ENCODE data around the gene CCDC159.
"Not testable (repeated sequence)": the region's sequence is repeated elsewhere in the genome, so short reads cannot be mapped to it uniquely, and the experiment has no call there.

Gene CCDC159, protein sequence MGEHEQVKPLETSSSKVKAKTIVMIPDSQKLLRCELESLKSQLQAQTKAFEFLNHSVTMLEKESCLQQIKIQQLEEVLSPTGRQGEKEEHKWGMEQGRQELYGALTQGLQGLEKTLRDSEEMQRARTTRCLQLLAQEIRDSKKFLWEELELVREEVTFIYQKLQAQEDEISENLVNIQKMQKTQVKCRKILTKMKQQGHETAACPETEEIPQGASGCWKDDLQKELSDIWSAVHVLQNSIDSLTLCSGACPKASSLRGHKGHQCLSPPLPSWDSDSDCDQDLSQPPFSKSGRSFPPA

DNA sequence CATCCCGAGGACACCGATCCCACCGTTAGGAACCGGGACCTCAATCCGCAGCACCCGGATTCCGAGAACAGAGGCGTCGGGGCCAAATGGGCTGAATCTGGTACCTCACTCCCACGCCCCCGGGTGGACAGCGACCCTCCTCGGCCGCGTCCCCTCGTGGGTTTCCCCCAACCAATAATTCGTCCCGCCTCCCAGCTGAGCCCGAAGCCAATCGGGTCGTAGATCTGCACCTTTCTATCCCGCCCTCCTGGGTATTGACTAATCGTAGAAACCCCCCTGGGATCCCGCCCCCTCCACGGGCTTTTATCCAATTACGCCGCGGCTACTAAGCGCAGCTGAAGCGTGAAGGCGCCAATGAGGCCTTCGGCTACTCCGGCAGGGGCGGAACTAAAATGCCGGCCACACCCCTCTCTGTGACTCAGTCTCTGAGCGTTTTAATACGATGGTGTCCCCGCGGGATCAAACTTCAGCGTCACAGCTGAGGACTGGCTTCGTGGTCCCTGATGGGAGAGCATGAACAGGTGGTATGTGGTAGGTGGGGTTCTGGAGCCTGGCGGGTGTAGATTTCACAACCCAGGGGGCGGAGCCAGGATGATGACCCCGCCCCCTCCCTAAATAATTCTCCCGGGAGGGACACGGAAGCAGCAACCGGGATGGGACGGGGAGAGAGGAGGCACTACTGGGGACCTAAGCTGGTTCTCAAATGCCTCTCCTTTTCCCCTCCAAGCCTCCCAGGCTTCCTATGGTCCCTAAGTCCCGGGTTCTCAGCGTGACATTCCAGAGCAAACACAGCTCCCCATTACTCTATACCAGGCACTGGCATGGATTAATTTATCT lies at the start of gene CCDC159, which contains the start of gene TMEM205:
Gene CCDC159 (plus strand): TSS at position 416 of the 837 bp plus-strand sequence. CDS start 88 bp downstream, at position 504.
Gene TMEM205 (minus strand): TSS at position 165 of the 837 bp plus-strand sequence. CDS start 649 bp downstream, outside the sequence.
- DNase-seq: peak; percentile 89

DNA sequence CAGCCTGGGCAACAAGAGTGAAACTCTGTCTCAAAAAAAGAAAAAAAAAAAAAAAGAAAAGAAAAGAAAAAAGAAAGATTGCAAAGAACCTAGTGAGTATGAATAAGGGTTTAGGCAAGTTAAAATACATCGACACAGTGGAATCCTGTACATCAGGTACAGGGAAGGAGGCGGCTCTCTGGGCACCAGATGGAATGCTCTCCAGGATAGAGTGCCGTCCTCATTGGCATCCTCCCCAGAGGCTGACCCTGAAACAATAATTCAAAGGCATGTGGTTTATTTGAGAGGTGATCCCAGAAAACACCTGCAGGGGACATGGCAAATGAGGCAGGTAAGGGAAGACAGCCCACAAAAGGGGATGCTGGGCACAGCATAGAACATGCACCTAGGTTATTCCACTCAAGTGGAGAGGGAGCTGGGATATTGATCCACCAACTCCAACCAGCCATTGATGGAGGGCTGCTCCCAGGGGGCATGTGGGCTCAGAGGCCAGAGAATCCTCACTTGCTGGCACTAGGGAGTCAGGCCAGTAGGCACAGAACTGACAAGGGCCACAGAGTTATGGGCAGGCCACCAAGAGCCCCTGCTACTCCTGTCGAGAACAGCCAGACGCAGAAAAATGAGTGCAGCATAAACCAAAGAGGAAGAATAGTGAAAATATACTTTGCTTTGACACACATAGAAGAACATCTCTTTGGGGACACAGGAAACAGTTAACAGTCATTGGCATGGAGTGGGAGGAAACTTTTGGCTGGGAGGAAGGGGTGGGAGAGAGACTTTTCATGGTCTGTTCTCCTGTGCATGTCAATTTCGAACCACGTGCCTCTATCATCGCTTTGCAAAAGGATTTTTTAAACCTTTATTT lies 46.1 kb upstream of the CCDC159 start:
- no peak for DNase-seq

DNA sequence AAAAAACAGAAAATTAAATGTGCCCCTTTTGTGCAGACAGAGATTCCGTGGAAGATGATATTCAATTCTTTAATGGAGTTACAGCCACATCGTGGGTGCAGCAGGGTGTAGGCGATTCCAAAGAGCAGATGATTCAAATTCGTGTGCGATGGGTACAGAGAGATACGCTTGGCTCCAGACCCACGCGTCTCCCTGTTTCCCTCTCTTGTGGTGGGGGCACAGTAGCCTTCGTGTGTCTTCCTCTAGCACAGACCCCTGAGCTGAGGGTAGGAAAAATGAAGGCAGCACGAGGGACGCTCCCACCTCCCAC lies 45.6 kb upstream of the CCDC159 start:
- no peak for DNase-seq

DNA sequence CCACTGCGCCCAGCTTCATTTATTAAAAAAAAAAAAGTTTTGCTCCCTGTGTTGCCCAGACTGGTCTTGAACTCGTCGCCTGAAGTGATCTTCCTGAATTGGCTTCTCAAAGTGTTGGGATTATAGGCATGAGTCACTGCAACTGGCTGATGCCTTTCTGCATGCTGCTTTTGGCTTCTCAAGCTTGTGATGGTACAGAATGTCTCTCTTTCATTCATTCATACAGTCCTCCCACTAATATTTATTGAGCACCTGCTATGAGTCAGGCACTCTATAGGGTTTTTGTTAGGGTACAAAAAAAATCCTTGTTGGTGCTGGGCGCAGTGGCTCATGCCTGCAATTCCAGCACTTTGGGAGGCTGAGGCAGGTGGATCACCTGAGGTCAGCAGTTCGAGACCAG lies 41.4 kb upstream of the CCDC159 start:
- DNase-seq: no peak

DNA sequence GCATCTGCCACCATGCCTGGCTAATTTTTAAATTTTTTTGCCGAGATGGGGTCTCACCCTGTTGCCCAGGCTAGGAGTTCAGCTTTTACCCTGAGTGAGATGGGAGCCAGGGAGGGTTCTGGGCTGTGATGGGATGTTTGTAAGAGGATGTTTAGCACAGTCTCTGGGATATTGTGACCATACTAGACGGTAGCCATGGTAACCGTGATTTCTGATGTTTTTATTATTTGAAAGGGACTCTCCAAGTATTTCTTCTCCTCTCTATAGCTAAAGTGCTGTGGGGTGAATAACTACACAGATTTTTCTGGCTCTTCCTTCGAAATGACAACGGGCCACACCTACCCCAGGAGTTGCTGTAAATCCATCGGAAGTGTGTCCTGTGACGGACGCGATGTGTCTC lies 40.0 kb upstream of the CCDC159 start:
- no peak for DNase-seq

DNA sequence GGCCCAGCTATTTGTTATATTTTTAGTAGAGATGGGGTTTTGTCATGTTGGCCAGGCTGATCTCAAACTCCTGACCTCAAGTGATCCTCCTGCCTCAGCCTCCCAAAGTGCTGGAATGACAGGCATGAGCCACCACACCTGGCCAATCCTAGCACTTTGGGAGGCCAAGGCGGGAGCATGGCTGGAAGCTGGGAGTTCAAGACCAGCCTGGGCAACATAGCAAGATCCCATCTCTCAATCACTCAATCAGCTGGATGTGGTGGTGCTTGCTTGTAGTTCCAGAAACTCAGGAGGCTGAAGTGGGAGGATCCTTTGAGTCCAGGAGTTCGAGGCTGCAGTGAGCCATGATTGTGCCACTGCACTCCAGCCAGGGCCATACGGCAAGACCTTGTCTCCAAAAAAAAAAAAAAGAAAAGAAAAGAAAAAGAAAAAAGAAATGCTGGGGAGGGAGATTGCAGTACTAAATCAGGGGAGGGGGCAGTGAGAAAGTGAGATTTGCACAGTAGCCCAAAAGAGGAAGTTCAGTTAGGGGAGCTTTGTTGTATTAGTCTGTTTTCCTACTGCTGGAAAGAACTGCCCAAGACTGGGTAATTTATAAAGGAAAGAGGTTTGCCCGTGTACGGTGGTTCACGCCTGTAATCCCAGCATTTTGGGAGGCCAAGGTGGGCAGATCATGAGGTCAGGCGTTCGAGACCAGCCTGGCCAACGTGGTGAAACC lies 25.9 kb upstream of the CCDC159 start:
- not testable (repeated sequence) for DNase-seq

DNA sequence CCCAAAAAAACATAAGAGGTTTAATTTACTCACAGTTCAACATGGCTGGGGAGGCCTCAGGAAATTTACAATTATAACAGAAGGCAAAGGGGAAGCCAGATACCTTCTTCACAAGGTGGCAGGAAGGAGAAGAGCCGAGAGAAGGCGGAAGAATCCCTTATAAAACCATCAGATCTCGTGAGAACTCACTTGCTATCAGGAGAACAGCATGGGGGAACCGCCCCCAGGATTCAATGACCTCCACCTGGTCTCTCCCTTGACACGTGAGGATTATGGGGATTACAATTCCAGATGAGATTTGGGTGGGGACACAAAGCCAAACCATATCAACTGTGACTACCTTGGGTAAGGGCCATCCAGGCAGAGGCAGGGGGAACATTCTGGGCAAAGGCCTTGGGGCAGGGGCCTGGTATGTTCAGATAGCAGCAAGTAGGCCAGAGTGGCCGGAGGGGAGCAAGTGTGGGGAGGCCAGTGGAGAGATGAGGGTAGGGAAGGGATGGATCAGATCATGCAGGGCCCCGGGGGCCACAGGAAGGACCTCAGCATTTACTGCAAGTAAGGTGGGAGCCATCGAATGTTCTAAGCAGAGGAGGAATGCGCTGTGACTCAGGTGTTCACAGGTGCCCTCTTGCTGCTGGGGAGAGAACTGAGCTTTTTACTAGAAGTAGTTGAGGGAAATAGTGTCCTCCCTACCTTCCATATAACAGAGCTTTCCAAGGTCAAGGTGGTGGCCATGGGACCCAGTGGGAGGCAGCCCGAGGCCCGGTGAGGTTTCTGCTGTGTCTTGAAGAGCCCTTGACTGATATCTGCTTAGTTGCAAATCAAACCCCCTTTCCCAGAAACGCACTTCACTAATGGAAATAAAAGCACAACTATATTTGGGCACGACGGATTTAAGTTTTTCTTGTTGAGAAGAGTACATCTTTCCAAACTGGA lies 24.9 kb upstream of the CCDC159 start:
- no peak for DNase-seq

DNA sequence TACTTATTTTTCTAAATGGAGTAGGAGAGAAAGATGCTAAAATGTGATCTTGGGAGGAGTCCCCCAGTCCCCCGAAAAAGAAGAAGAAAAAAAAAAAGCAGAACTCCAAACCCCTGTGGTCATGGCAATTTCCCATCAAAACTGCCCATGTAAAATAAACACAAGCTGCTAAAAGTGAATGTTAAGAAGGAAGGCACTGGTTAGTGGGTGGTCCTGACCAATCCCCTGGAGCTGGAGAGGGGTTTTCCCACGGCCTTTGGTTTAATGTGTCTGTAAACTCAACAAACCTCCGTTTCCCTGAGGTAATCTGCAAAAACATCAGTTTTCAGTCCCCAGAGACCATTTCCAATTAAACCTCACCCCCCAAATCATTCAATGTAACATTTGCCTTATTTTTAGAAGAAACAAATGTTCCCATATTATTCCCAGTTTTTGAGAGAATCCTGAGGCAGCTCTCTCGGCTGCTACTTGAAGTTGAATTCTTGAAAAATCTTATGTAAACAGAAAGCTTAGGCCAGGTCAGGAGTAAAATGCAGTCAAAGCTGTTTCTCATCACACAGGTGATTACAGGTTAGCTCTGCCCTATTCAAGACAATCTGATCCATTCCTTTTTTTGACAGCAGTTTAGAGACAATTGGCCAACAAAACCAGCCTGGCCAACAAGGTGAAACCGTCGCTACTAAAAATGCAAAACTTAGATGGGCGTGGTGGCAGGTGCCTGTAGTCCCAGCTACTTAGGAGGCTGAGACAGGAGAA lies 23.9 kb upstream of the CCDC159 start:
- no peak for DNase-seq

DNA sequence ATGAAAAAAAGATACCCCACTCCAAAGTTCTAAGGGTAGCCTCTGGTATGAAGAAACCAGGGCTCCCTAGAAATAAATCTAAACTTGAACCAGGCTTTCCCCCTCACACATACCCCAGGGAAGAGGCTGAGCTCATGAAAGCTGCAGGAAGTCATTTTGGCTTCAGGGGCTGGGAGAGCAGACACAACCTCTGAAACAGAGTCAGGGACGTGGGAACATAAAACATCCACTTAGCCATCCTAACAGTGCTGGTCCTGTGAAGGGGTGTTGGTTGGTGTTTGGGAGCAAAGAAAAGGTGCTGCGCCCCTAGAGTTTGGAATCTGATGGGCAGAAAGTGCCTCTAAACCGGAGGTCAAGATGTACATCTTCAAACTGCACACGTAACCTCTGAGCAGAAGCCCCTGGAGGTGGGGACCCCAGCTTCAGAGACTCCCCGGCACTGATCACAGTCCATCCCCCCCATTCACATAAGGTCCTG lies 22.7 kb upstream of the CCDC159 start:
- DNase-seq: no peak

DNA sequence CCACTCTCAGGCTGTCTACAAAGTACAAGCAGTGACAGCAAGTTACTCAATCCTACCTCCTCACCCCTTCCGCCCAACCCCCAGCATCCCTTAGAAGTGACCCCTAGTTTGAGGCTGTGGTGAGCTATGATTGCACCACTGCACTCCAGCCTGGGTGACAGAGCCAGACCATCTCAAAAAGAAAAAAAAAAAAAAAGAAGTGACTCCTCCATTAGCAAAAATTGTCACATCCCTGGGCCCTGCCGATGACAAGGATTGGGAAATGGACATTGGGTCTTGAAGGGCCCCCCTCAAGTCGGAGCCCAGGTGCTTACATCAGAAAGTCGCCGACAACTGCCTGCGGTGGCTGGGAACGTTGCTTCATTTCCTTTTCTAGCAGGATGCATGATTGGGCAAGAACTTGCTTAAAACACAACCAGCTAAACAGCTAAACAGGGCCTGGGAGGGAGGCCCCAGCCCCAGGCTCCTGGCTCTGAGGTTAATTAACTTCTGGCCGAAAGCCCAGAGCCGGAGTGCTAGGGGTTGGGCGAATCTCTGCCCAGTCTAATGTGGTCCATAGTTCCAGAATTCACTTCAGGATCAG lies 22.1 kb upstream of the CCDC159 start:
- no peak for DNase-seq

DNA sequence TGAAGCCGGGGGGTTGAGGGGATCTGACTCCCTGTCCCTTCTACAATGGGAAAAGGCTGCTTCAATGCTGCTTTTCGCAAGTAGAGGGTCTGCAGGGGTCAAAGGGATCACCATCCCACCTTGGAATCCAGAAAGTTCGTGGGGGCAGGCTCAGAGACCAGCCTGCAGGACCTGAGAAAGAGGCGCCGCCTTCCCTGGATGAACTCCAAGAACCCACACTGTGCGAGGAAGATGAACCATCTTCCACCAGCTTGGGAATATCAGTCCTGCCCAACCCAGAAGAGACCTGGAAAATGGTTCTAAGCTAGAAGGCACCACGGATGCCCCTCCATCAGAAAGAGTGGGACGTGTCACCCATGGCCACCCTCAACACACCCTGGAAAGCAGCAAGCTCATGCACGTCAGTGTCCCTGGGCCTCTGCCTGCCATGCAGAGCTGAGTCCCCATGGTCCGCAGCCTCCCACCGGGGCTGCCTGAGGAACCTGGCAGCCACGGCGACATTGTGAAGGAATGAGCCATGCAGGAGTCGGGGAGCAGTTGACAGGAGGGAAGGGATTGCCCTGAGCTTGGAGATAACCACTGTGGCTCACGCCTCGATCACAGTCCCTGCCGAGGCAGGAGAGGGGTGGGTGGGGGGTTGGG lies 21.4 kb upstream of the CCDC159 start:
- no peak for DNase-seq

DNA sequence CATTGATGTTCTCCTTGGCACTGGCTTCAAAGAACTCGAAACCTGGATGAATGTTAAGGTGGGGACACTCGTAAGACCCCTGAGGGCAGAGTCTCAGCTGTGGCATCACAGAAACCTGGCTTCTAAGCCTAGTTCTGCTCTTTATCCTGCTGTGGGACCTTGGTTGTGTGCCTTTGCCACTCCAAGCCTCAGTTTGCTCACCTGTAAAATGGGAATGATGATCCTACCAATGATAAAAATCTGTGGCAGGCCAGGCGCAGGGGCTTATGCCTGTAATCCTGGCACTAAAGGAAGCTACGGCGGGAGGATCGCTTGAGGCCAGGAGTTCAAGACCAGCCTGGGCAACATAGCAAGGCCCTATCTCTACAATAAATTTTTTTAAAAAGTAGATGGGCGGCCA lies 20.8 kb upstream of the CCDC159 start:
- no peak for DNase-seq

DNA sequence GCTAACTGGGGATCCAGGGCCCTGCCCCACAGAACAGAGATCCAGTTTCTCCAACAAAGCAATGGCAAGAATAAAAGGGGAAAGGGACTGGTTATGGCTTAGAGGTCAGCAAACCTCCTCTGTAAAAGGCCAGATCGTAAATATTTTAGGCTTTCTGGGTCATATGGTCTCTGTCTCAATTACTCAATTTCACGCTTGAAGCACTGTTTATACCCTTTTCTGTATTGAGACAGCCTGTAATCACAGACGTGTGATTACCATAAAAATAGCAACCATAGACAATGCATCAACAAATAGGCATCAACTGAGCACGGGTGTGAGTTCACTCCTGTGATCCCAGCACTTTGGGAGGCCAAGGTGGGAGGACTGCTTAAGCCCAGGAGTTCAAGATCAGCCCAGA lies 16.2 kb upstream of the CCDC159 start:
- DNase-seq: no peak

DNA sequence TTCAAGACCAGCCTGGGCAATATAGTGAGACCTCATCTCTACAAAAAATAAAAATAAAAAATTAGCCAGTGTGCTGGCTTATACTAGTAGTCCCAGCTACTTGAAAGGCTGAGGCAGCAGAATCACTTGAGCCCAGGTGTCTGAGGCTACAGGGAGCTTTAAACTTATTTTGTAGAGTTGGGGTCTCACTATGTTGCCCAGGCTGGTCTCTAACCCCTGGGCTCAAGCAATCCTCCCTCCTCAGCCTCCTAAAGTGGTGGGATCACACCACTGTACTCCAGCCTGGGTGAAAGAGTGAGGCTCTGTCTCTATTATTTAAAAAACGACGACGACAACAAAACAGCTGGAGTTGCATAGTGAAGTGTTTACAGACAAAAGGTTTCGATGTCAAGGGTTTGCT lies 14.8 kb upstream of the CCDC159 start:
- DNase-seq: no peak

DNA sequence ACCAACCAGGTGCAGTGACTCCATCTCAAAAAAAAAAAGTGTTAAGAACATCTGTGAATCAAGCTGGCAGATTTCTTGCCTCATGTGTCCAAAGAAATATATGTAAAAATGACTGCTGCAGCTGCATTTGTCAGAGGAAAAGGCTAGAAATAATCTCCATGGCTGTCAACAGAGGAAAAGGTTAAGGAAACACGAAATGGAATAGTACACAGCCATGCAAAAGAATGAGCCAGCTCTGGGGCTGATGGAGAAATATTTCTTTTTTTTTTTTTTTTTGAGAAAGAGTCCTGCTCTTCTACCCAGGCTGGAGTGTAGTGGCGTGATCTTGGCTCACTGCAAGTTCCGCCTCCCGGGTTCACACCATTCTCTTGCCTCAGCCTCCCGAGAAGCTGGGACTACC lies 13.5 kb upstream of the CCDC159 start:
- DNase-seq: no peak

DNA sequence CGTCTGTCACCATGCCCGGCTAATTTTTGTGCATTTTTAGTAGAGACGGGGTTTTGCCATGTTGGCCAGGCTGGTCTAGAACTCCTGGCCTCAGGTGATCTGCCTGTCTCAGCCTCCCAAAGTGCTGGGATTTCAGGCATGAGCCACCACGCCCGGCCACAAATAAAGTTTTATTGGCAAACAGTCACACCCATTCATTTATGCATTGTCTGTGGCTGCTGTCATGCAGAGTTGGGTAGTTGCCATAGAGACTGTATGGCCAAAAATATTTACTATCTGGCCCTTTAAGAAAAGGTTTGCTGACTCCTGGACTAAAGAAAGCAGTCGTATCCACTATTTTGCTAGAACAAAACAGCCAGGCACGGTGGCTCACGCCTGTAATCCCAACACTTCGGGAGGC lies 12.5 kb upstream of the CCDC159 start:
- DNase-seq: not testable (repeated sequence)

DNA sequence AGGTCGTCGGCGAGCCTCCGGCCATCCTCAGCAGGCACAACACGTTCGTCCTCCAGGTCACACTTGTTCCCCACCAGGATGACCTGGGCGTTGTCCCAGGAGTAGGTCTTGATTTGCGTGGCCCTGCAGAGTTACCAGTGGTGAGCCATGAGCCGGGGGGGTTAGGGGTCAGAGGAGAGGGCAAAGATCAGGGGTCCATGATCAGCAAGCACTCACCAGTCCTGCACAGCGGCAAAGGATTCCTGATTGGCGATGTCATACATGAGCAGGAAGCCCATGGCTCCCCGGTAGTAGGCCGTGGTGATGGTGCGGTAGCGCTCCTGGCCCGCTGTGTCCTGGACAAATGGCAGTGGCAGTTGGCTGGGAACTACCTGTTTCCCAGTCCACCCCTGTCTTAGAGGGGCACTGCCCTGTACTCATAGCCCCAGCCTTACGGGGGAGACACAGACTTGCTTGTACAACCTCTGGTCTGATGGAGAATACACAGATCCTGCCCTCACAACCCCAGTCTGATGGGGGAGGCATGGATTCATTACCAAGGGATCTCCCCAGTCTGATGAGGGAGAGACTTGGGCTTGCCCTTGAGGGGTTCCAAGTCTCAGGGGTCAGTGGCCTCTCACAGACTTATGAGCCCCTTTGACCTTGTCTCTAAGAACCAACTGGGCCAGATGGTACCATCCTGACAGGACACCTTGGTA lies 10.7 kb upstream of the CCDC159 start:
- DNase-seq: no peak

DNA sequence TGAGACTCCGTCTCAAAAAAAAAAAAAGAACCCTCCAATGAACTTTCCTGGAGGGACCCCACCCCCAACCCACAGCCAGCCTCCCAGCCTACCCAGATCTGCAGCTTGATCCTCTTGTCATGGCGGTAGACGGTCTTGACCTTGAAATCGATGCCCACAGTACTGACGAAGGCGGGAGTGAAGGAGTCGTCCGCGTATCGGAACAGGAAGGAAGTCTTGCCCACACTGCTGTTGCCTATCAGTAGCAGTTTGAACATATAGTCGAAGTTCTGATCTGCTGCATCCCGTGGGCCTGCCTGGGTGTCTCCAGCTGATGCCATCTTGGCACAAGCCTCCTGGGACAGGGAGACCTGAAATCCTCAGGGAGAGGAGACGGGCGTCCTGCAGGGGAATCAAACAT lies 9.2 kb upstream of the CCDC159 start:
- no peak for DNase-seq

DNA sequence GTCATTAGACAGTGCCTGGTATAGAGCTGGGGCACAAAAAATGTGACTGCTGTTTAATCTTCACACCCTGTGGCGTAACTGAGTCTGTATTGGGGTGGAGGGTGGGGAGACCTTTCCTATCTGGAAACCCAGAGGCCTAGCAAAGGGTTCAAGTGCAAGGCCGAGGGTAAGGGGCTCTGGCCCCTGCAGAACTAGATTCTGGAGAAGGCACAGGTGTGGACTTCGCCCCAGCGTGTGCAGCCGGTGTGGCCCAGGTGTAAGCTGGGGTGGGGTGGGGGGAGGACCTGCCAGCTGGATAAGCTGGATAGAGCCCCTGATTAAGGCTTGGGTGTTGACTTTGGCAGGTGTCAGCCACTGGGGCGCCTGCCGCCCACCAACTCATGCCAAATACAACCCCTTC lies 8.2 kb upstream of the CCDC159 start:
- DNase-seq: no peak

All from NCI-H2081 treated with DMSO at 0.1 percent for 48 hours (cell line).